ENCODE results near the gene PCDHGA5.
"Not testable (repeated sequence)": the region's sequence is repeated elsewhere in the genome, so short reads cannot be mapped to it uniquely, and the experiment has no call there.

The PCDHGA5 gene

GRCh38 chr5:141407790-141408505 is 44.0 kb downstream of the PCDHGA5 start, which contains the start of gene PCDHGB6:
Gene PCDHGB6, plus strand, starts transcription at chr5:141408021. Its CDS starts 182 bp downstream, at chr5:141408203.
- not testable (repeated sequence) for H4K20me1 ChIP-seq (ENCODE audit: insufficient read depth, low read length); H3K36me3 ChIP-seq (replicated peaks; ENCODE audit: low read depth, low read length); H3K27ac ChIP-seq (ENCODE audit: low read length); H3K79me2 ChIP-seq (ENCODE audit: low read length); H3K4me3 ChIP-seq (ENCODE audit: low read length); H3K9ac ChIP-seq (ENCODE audit: low read length); H2AFZ ChIP-seq (ENCODE audit: low read depth, low read length); H3K4me1 ChIP-seq (ENCODE audit: low read length); H3K4me2 ChIP-seq (ENCODE audit: low read length); H3K9me3 ChIP-seq (ENCODE audit: insufficient read depth, low read length); H3K27me3 ChIP-seq (ENCODE audit: low read depth, low read length)
- peak; percentile 24; the same call in 1 of the 2 replicates for TF ChIP-seq CTCF (IDR thresholded peaks at IDR 0.05; ENCODE audit: low read depth, low read length)

DNA sequence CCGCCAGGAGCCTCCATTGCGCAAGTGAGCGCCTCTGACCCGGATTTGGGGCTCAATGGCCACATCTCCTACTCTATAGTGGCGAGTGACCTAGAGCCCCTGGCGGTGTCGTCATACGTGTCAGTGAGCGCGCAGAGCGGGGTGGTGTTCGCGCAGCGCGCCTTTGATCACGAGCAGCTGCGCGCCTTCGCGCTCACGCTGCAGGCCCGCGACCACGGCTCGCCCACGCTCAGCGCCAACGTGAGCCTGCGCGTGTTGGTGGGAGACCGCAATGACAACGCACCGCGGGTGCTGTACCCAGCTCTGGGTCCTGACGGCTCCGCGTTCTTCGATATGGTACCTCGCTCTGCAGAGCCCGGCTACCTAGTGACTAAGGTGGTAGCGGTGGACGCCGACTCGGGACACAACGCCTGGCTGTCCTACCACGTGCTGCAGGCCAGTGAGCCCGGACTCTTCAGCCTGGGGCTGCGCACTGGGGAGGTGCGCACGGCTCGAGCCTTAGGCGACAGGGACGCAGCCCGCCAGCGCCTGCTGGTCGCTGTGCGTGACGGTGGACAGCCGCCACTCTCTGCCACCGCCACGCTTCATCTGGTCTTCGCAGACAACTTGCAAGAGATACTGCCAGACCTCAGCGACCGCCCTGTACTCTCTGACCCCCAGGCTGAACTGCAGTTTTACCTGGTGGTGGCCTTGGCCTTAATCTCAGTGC is 45.8 kb downstream of the PCDHGA5 start:
- Histone ChIP-seq H3K4me2 (ENCODE audit: low read length) (no peak overlapping the region), H2AFZ (ENCODE audit: low read depth, low read length) (no peak overlapping the region), H3K9me3 (ENCODE audit: insufficient read depth, low read length) (no peaks in the 10 kb centered on the region), H3K9ac (ENCODE audit: low read length) (no peak overlapping the region), H3K79me2 (ENCODE audit: low read length) (no peaks in the 10 kb centered on the region), H3K4me1 (ENCODE audit: low read length) (no peaks in the 10 kb centered on the region), H3K27me3 (ENCODE audit: low read depth, low read length) (no peaks in the 10 kb centered on the region), H4K20me1 (ENCODE audit: insufficient read depth, low read length) (no peaks in the 10 kb centered on the region), H3K27ac (ENCODE audit: low read length) (no peak overlapping the region), H3K4me3 (ENCODE audit: low read length) (no peak overlapping the region), H3K36me3 (replicated peaks; ENCODE audit: low read depth, low read length) (no peaks in the 10 kb centered on the region)
- TF ChIP-seq CTCF (IDR thresholded peaks at IDR 0.05; ENCODE audit: low read depth, low read length) (no peak), EZH2phosphoT487 (IDR thresholded peaks at IDR 0.05; ENCODE audit: low read depth) (no peak)

- Histone ChIP-seq H3K4me1 (ENCODE audit: low read length) (no peaks in the 10 kb centered on the region), H3K27me3 (ENCODE audit: low read depth, low read length) (no peaks in the 10 kb centered on the region)
Measured at GRCh38 chr5:141411575-141411974, 47.6 kb downstream of the PCDHGA5 start.

More at GRCh38 chr5:141411575-141411974, 47.6 kb downstream of the PCDHGA5 start:
- TF ChIP-seq CTCF (IDR thresholded peaks at IDR 0.05; ENCODE audit: low read depth, low read length), result no peak
- no peak for TF ChIP-seq EZH2phosphoT487 (IDR thresholded peaks at IDR 0.05; ENCODE audit: low read depth)
- no peak overlapping the region for H3K4me2 ChIP-seq (ENCODE audit: low read length)
- H3K4me3 ChIP-seq (ENCODE audit: low read length), result no peak overlapping the region
- H3K9ac ChIP-seq (ENCODE audit: low read length), result no peak overlapping the region
- no peaks in the 10 kb centered on the region for H4K20me1 ChIP-seq (ENCODE audit: insufficient read depth, low read length)
- H3K36me3 ChIP-seq (replicated peaks; ENCODE audit: low read depth, low read length), result no peaks in the 10 kb centered on the region
- no peak overlapping the region for H3K27ac ChIP-seq (ENCODE audit: low read length)
- no peak overlapping the region for H2AFZ ChIP-seq (ENCODE audit: low read depth, low read length)
- H3K9me3 ChIP-seq (ENCODE audit: insufficient read depth, low read length), result no peaks in the 10 kb centered on the region
- H3K79me2 ChIP-seq (ENCODE audit: low read length), result no peaks in the 10 kb centered on the region

Measured in OCI-LY3 (cell line).